Measurements from ENCODE around the gene HAUS7. TPM values are rescaled to one million over a fixed set of nuclear protein-coding genes. Genes with fewer than 3 reads are reported as not detected.

HAUS7 gene
- polyA plus RNA-seq, 1 donor from 2014 or later: 27.7 TPM

DNA sequence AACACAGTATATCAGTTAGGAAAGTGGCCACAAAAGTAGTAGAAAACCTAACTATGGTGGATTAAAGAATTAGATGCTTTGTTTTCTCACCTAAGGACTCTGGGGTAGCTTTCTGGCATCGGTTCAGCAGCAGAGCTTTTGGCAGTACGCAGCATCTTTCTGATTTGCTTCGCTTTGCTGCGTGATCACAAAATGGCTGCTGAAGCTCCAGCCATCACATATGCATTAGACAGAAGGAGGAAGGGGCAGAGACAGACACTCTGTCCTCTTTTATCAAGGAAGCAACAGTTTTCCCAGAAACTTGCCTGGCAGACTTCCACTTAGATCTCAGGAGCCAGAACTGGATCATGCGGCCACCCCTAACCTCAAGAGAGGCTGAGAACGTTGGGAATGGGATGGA lies 39.6 kb downstream of the HAUS7 start:
- H3K27me3 ChIP-seq (ENCODE audit: insufficient read depth, low read depth, low read length): no peaks in the 10 kb centered on the region

DNA sequence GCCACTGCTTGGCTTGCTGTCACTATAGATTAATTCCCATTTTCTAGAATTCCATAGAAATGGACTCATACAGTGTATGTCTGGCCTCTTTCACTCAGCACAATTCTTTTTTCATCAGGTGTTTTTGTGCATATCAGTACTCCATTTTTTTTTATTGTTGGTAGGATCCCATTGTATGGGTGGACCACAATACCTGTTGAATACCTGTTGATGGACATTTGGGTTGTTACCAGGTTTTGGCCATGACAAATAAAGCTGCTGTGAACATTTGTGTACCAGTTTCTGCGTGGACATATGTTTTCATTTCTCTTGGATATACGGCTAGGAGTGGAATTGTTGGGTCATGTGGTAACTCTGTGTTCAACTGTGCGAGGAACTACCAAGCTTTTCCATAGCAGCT lies 44.2 kb downstream of the HAUS7 start:
- no peak overlapping the region for H3K9ac ChIP-seq (ENCODE audit: low read length)
- no peak overlapping the region for H3K4me3 ChIP-seq (ENCODE audit: low read length)
- no peaks in the 10 kb centered on the region for H3F3A ChIP-seq (ENCODE audit: insufficient read depth, low read length, poor library complexity, severe bottlenecking)
- TF ChIP-seq EZH2 (IDR thresholded peaks at IDR 0.05; ENCODE audit: borderline replicate concordance, insufficient read depth, low read length, poor library complexity, severe bottlenecking) (no peak), MXI1 (conservative IDR thresholded peaks at IDR 0.05; ENCODE audit: poor library complexity, severe bottlenecking) (no peak), EP300 (conservative IDR thresholded peaks at IDR 0.05; ENCODE audit: poor library complexity, severe bottlenecking) (no peak), POLR2AphosphoS5 (IDR thresholded peaks at IDR 0.05) (no peak), TAF1 (IDR thresholded peaks at IDR 0.05; ENCODE audit: low read depth) (no peak), RAD21 (conservative IDR thresholded peaks at IDR 0.05) (no peak), SMC3 (conservative IDR thresholded peaks at IDR 0.05; ENCODE audit: poor library complexity) (no peak)
- TF ChIP-seq, protein P1, sequence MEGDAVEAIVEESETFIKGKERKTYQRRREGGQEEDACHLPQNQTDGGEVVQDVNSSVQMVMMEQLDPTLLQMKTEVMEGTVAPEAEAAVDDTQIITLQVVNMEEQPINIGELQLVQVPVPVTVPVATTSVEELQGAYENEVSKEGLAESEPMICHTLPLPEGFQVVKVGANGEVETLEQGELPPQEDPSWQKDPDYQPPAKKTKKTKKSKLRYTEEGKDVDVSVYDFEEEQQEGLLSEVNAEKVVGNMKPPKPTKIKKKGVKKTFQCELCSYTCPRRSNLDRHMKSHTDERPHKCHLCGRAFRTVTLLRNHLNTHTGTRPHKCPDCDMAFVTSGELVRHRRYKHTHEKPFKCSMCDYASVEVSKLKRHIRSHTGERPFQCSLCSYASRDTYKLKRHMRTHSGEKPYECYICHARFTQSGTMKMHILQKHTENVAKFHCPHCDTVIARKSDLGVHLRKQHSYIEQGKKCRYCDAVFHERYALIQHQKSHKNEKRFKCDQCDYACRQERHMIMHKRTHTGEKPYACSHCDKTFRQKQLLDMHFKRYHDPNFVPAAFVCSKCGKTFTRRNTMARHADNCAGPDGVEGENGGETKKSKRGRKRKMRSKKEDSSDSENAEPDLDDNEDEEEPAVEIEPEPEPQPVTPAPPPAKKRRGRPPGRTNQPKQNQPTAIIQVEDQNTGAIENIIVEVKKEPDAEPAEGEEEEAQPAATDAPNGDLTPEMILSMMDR (IDR thresholded peaks at IDR 0.05; ENCODE audit: poor library complexity, severe bottlenecking): no peak
- TF ChIP-seq, protein P2, sequence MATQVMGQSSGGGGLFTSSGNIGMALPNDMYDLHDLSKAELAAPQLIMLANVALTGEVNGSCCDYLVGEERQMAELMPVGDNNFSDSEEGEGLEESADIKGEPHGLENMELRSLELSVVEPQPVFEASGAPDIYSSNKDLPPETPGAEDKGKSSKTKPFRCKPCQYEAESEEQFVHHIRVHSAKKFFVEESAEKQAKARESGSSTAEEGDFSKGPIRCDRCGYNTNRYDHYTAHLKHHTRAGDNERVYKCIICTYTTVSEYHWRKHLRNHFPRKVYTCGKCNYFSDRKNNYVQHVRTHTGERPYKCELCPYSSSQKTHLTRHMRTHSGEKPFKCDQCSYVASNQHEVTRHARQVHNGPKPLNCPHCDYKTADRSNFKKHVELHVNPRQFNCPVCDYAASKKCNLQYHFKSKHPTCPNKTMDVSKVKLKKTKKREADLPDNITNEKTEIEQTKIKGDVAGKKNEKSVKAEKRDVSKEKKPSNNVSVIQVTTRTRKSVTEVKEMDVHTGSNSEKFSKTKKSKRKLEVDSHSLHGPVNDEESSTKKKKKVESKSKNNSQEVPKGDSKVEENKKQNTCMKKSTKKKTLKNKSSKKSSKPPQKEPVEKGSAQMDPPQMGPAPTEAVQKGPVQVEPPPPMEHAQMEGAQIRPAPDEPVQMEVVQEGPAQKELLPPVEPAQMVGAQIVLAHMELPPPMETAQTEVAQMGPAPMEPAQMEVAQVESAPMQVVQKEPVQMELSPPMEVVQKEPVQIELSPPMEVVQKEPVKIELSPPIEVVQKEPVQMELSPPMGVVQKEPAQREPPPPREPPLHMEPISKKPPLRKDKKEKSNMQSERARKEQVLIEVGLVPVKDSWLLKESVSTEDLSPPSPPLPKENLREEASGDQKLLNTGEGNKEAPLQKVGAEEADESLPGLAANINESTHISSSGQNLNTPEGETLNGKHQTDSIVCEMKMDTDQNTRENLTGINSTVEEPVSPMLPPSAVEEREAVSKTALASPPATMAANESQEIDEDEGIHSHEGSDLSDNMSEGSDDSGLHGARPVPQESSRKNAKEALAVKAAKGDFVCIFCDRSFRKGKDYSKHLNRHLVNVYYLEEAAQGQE (IDR thresholded peaks at IDR 0.05; ENCODE audit: borderline replicate concordance): no peak
- no peaks in the 10 kb centered on the region for H3K79me2 ChIP-seq (replicated peaks; ENCODE audit: insufficient read depth, low read length)
- H3K27me3 ChIP-seq (ENCODE audit: insufficient read depth, low read depth, low read length): no peaks in the 10 kb centered on the region
- no peaks in the 10 kb centered on the region for H3K9me2 ChIP-seq (ENCODE audit: insufficient read depth, low read length)
- no peak overlapping the region for H3K4me2 ChIP-seq (ENCODE audit: low read length)
- H3K36me3 ChIP-seq (ENCODE audit: insufficient read depth, low read length): no peaks in the 10 kb centered on the region
- H3K27ac ChIP-seq (ENCODE audit: low read length): no peak overlapping the region
- no peak overlapping the region for H2AFZ ChIP-seq (ENCODE audit: low read depth, low read length)
- H3K9me3 ChIP-seq (ENCODE audit: low read length): no peaks in the 10 kb centered on the region
- H4K20me1 ChIP-seq (ENCODE audit: insufficient read depth): no peaks in the 10 kb centered on the region

More for the DNA sequence above, 39.6 kb downstream of the HAUS7 start:
- H3K4me2 ChIP-seq (ENCODE audit: low read length): no peak overlapping the region
- no peak overlapping the region for H3K27ac ChIP-seq (ENCODE audit: low read length)
- H3K4me3 ChIP-seq (ENCODE audit: low read length): no peak overlapping the region
- no peaks in the 10 kb centered on the region for H3K9me3 ChIP-seq (ENCODE audit: low read length)
- no peaks in the 10 kb centered on the region for H3K9me2 ChIP-seq (ENCODE audit: insufficient read depth, low read length)
- H3K79me2 ChIP-seq (replicated peaks; ENCODE audit: insufficient read depth, low read length): no peaks in the 10 kb centered on the region
- TF ChIP-seq SMC3 (conservative IDR thresholded peaks at IDR 0.05; ENCODE audit: poor library complexity): no peak
- no peak for TF ChIP-seq EP300 (conservative IDR thresholded peaks at IDR 0.05; ENCODE audit: poor library complexity, severe bottlenecking)
- TF ChIP-seq, protein P2 (IDR thresholded peaks at IDR 0.05; ENCODE audit: borderline replicate concordance): no peak
- TF ChIP-seq, protein P1 (IDR thresholded peaks at IDR 0.05; ENCODE audit: poor library complexity, severe bottlenecking): no peak
- no peak for TF ChIP-seq EZH2 (IDR thresholded peaks at IDR 0.05; ENCODE audit: borderline replicate concordance, insufficient read depth, low read length, poor library complexity, severe bottlenecking)
- no peak for TF ChIP-seq TAF1 (IDR thresholded peaks at IDR 0.05; ENCODE audit: low read depth)
- TF ChIP-seq RAD21 (conservative IDR thresholded peaks at IDR 0.05): no peak
- H3K36me3 ChIP-seq (ENCODE audit: insufficient read depth, low read length): no peaks in the 10 kb centered on the region
- H2AFZ ChIP-seq (ENCODE audit: low read depth, low read length): no peak overlapping the region
- no peak overlapping the region for H3K9ac ChIP-seq (ENCODE audit: low read length)
- no peaks in the 10 kb centered on the region for H3F3A ChIP-seq (ENCODE audit: insufficient read depth, low read length, poor library complexity, severe bottlenecking)
- H4K20me1 ChIP-seq (ENCODE audit: insufficient read depth): no peaks in the 10 kb centered on the region

All from neural cell (in vitro differentiated cells).